Subcutaneous adipose tissue (tissue), 4 donors: ENCODE measurements around the gene SCYGR6. TPM values are rescaled to one million over a fixed set of nuclear protein-coding genes. Genes with fewer than 3 reads are reported as not detected.

Source experiments
- small RNA-seq: library from RNA; depleted of rRNA; stranded (forward); fragments of <200 nt; gene quantifications from one replicate; pipeline ENCODE3, GENCODE V24; 2016
- total RNA-seq, 4 donors: library from RNA; depleted of rRNA; stranded (reverse); fragments of >200 nt; gene quantifications; one replicate each; pipeline ENCODE4 v1.1.0, GENCODE V29; 2016
- TF ChIP-seq, protein P1 (sequence below): fragments of 450-650 bp; IDR thresholded peaks from one replicate; pipeline ENCODE4 v1.5.1; 2016; ENCODE audit warnings: low read depth, mild to moderate bottlenecking, control low read depth, antibody characterized with exemption, moderate library complexity

SCYGR6 gene
- total RNA-seq, 4 donors from 2014 or later: not detected

DNA sequence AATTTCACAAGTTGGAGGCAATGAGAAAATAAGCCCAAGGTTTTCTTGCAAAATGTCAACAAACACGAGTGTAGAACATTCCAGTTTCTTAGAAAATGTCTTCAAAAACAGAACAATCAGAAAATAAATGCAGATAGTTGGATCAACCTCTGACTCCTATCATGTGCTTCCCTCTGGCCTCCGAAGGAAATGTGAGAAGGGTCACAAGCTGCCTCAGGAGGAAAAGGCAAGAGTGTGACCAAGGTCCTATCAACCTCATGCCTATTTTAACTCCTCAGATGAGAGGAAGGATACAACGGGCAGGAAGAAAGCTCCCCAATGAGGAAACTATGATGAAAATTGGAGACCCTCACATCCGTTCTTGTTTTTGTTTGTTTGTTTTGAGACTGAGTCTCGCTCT, 50.1 kb downstream of the SCYGR6 start:
- TF ChIP-seq, protein P1, sequence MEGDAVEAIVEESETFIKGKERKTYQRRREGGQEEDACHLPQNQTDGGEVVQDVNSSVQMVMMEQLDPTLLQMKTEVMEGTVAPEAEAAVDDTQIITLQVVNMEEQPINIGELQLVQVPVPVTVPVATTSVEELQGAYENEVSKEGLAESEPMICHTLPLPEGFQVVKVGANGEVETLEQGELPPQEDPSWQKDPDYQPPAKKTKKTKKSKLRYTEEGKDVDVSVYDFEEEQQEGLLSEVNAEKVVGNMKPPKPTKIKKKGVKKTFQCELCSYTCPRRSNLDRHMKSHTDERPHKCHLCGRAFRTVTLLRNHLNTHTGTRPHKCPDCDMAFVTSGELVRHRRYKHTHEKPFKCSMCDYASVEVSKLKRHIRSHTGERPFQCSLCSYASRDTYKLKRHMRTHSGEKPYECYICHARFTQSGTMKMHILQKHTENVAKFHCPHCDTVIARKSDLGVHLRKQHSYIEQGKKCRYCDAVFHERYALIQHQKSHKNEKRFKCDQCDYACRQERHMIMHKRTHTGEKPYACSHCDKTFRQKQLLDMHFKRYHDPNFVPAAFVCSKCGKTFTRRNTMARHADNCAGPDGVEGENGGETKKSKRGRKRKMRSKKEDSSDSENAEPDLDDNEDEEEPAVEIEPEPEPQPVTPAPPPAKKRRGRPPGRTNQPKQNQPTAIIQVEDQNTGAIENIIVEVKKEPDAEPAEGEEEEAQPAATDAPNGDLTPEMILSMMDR: no peak

Small RNA genes lying within 50 kb of the gene (small RNA-seq; reads per million reads assigned to genes)
- not detected for gene RNA5SP121

Other genes starting within 250 kb of the SCYGR6 start
- gene SCYGR2, start 125.9 kb downstream of the SCYGR6 start, total RNA-seq: not detected
- not detected for gene SCYGR3, start 109.9 kb downstream of the SCYGR6 start, total RNA-seq
- not detected for gene SCYGR4, start 107.3 kb downstream of the SCYGR6 start, total RNA-seq
- gene SCYGR5, start 58.0 kb downstream of the SCYGR6 start, total RNA-seq: not detected
- 100 to 1,000 TPM; 253 to 521 (median 402) TPM for gene SLC19A3, start 6.7 kb downstream of the SCYGR6 start, total RNA-seq
- not detected for gene SCYGR7, start 3.6 kb upstream of the SCYGR6 start, total RNA-seq
- not detected for gene SCYGR8, start 21.1 kb upstream of the SCYGR6 start, total RNA-seq
- gene CCL20, start 89.1 kb upstream of the SCYGR6 start, total RNA-seq: 1 to 10 TPM in 1 of 4 donors, not detected in 3; 1.9 TPM
- under 1 TPM in 2 of 4 donors, not detected in 2; 0.22 to 0.68 TPM for gene DAW1, start 146.9 kb upstream of the SCYGR6 start, total RNA-seq